Measurements from ENCODE around the gene MATR3. TPM values are rescaled to one million over a fixed set of nuclear protein-coding genes. Genes with fewer than 3 reads are reported as not detected.

Gene MATR3
- total RNA-seq, 4 donors from 2014 or later = 270 to 549 (median 314) TPM

DNA sequence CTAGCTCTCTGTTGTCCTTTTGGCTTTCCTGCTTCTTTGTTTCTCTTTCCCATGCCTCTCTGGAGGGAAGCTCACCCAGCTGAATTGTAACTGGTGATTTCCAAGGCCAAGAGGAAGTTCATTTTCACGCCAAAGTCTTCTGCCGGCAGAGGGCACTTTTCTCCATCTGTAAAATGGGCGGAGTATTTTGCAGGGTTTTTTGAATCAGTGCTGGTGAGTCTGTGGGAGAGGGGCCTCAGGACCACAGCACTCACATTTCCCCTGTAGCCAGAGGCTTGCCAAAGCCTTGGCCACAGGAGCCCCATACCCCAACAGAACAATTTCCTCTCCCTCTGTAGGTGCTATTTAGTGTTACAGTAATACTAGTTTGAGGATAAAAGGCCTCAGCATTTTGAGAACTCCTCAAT, 42.3 kb upstream of the MATR3 start:
- Histone ChIP-seq H3K9me3 (no peaks in the 10 kb centered on the region), H3K36me3 (no peaks in the 10 kb centered on the region), H3K4me1 (no peaks in the 10 kb centered on the region), H3K27ac (no peak overlapping the region), H3K27me3 (no peaks in the 10 kb centered on the region), H3K4me3 (no peak overlapping the region)
- no peak for DNase-seq
- TF ChIP-seq CTCF (IDR thresholded peaks at IDR 0.05) (no peak), POLR2A (IDR thresholded peaks at IDR 0.05) (no peak)
- intact Hi-C loops (cut with DNase I; ENCODE audit: low total_unique reads) = no loop called here

DNA sequence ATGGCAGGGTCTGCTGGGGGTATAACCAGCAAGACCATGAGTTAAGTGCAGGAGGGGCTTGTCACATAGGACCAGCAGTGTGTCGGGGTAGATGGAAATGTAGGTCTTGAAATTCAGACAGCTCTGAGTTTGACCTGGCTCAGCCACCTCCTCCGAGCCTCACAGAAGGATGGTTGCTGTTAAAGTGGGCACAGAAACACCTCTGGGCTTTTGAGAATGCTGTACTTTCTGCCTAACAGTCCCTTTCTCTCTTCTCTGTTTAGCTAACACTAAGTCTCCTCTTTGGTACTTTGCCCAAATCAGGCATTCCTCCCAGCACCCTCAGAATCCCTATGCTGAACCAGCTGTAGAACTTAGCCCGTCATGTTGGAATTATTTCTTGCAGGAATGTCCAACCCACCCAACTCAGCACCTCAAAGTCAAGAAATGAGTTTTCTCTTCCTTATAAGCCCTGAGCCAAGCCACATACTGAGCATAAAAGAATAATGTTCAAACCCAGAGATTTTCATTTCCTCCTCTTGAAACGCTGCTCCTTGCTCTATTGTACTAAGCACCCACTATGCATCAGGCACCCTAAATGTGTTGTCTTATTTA, 41.7 kb upstream of the MATR3 start:
- intact Hi-C loops (cut with DNase I; ENCODE audit: low total_unique reads) = no loop called here
- no peak overlapping the region for H3K27ac ChIP-seq
- no peaks in the 10 kb centered on the region for H3K4me1 ChIP-seq
- no peaks in the 10 kb centered on the region for H3K9me3 ChIP-seq
- H3K4me3 ChIP-seq = no peak overlapping the region
- no peaks in the 10 kb centered on the region for H3K36me3 ChIP-seq
- TF ChIP-seq CTCF (IDR thresholded peaks at IDR 0.05) (no peak), POLR2A (IDR thresholded peaks at IDR 0.05) (no peak)
- no peaks in the 10 kb centered on the region for H3K27me3 ChIP-seq
- no peak for DNase-seq

DNA sequence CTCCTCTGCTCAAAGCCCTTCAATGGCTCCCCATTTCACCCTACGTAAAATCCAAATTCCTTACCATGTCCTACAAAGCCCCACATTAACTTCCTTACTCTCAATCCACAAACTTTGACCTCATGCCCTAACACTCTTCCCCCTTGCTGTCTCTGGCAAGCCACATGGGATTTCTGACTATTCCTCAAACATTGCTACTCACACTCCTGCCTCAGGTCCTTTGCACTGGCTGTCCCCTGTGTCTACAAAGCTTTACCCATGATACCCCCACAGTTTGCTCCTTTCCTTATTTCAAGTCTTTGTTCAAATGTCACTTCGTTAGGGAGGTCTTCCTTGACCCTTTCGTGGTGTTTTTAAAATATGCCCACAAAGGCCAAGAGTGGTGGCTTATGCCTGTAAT, 40.4 kb upstream of the MATR3 start:
- intact Hi-C loops (cut with DNase I; ENCODE audit: low total_unique reads) = no loop called here
- Histone ChIP-seq H3K9me3 (no peaks in the 10 kb centered on the region), H3K4me1 (no peaks in the 10 kb centered on the region), H3K27ac (no peak overlapping the region), H3K27me3 (no peaks in the 10 kb centered on the region), H3K4me3 (no peak overlapping the region), H3K36me3 (no peaks in the 10 kb centered on the region)
- no peak for DNase-seq
- no peak for TF ChIP-seq CTCF (IDR thresholded peaks at IDR 0.05)

- Histone ChIP-seq H3K27ac (no peak overlapping the region), H3K27me3 (no peaks in the 10 kb centered on the region), H3K4me3 (no peak overlapping the region), H3K36me3 (no peaks in the 10 kb centered on the region), H3K9me3 (no peaks in the 10 kb centered on the region), H3K4me1 (no peaks in the 10 kb centered on the region)
- DNase-seq = no peak
- intact Hi-C loops (cut with DNase I; ENCODE audit: low total_unique reads) = no loop called here
- TF ChIP-seq CTCF (IDR thresholded peaks at IDR 0.05) (no peak), POLR2A (IDR thresholded peaks at IDR 0.05) (no peak)
Observed at GRCh38 chr5:139256820-139257219, 36.7 kb upstream of the MATR3 start.

GRCh38 chr5:139262059-139262741, 31.3 kb upstream of the MATR3 start:
- Histone ChIP-seq H3K9me3 (no peaks in the 10 kb centered on the region), H3K27me3 (no peaks in the 10 kb centered on the region), H3K4me3 (no peak overlapping the region), H3K4me1 (no peaks in the 10 kb centered on the region), H3K36me3 (no peaks in the 10 kb centered on the region), H3K27ac (peak overlapping the region; percentile 54 to 55)
- intact Hi-C loops (cut with DNase I; ENCODE audit: low total_unique reads) = loop anchor here (10.0 kb wide), 1 partner anchor 677 kb away; no protein-coding TSS in a partner anchor
- no peak for TF ChIP-seq POLR2A (IDR thresholded peaks at IDR 0.05)
- no peak for TF ChIP-seq CTCF (IDR thresholded peaks at IDR 0.05)
- DNase-seq = no peak

All from uterus (tissue), 4 donors.